Ovary (tissue), 3 donors: ENCODE measurements around the gene RARA.

Experiments used
- EP300 ChIP-seq: sonication (generic); formaldehyde crosslinking; IDR thresholded peaks from one replicate; pipeline ENCODE4 v1.6.1; 2017; ENCODE audit warnings: antibody characterized with exemption
- POLR2A ChIP-seq: fragments of 450-650 bp; IDR thresholded peaks from one replicate; pipeline ENCODE4 v1.6.1; 2017; ENCODE audit warnings: antibody characterized with exemption, mild to moderate bottlenecking, moderate library complexity
- TF ChIP-seq, protein P1 (sequence below), 3 donors: fragments of 450-650 bp in 2 of 3; fragments of 200-600 bp in 1 of 3; IDR thresholded peaks; one replicate each; pipeline versions ENCODE4 v1.5.1 to v1.8.0; 2016 to 2022; ENCODE audit warnings: antibody characterized with exemption in 3 of 3, mild to moderate bottlenecking in 1 of 3
- donor health status: DM: no; HTN: no; CAD: no.

DNA sequence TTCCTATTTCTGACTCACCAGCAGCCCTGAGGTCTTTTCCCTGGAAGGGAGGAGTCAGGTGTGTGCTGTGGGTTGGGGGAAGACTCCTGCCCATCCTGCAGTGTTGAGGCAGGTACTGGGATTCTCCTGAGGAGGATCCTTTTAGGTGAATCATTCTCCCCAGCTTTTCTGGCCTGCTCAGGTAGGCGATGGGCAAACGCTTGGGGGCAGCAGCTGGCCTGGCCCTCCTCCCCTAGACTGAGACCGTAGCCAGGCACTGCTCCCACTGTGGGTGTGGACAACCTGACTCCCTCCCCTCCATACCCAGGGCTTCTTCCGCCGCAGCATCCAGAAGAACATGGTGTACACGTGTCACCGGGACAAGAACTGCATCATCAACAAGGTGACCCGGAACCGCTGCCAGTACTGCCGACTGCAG lies 40.5 kb downstream of the RARA start:
- no peak for TF ChIP-seq POLR2A
- TF ChIP-seq, protein P1, sequence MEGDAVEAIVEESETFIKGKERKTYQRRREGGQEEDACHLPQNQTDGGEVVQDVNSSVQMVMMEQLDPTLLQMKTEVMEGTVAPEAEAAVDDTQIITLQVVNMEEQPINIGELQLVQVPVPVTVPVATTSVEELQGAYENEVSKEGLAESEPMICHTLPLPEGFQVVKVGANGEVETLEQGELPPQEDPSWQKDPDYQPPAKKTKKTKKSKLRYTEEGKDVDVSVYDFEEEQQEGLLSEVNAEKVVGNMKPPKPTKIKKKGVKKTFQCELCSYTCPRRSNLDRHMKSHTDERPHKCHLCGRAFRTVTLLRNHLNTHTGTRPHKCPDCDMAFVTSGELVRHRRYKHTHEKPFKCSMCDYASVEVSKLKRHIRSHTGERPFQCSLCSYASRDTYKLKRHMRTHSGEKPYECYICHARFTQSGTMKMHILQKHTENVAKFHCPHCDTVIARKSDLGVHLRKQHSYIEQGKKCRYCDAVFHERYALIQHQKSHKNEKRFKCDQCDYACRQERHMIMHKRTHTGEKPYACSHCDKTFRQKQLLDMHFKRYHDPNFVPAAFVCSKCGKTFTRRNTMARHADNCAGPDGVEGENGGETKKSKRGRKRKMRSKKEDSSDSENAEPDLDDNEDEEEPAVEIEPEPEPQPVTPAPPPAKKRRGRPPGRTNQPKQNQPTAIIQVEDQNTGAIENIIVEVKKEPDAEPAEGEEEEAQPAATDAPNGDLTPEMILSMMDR (IDR thresholded peaks at IDR 0.05): no peak
- no peak for TF ChIP-seq EP300
